ENCODE results near the gene SZRD1.

DNA sequence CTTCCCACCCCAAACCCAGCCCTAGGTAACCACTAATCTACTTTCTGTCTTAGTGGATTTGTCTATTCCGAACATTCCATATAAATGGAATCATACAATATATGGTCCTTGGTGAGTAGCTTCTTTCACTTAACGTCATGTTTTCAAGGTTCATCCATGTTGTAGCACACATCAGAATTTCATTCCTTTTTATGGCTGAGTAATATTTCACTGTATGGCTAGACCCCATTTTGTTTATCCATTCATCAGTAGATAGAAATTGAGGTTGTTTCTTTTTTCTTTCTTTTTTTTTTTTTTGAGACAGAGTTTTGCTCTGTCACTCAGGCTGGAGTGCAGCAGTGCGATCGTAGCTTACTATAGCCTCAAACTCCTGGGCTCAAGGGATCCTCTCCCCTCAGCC, 67.0 kb downstream of the SZRD1 start:
- TF ChIP-seq SMC3 (IDR thresholded peaks at IDR 0.05; ENCODE audit: low read depth, low read length), result no peak
- no peak for TF ChIP-seq CTCF (conservative IDR thresholded peaks at IDR 0.05; ENCODE audit: low read depth, low read length)
- TF ChIP-seq MAZ (IDR thresholded peaks at IDR 0.05; ENCODE audit: borderline replicate concordance, low read depth, low read length), result no peak
- no peak for TF ChIP-seq BHLHE40 (IDR thresholded peaks at IDR 0.05; ENCODE audit: low read depth, low read length)

All from IMR-90 (cell line).